Nephron progenitor cell (in vitro differentiated cells): ENCODE results near the gene LRBA.

Experiments used
- DNase-seq: peaks from one replicate; pipeline ENCODE4 v3.0.0; 2021
- H3K27ac Mint-ChIP-seq: 2 replicates; pipeline ENCODE4 v1.8.0; 2021; ENCODE audit warnings: mild to moderate bottlenecking, moderate library complexity, mixed read lengths
- H3K27me3 Mint-ChIP-seq: 2 replicates; pipeline ENCODE4 v1.8.0; 2021; ENCODE audit warnings: mild to moderate bottlenecking, low read depth, mixed read lengths; ENCODE audit not compliant: poor library complexity
- H3K36me3 Mint-ChIP-seq: 2 replicates; pipeline ENCODE4 v1.8.0; 2021; ENCODE audit warnings: low read depth, mixed read lengths
- H3K4me1 Mint-ChIP-seq: 2 replicates; pipeline ENCODE4 v1.8.0; 2021; ENCODE audit warnings: mixed read lengths
- H3K4me3 Mint-ChIP-seq: 2 replicates; pipeline ENCODE4 v1.8.0; 2021; ENCODE audit warnings: mild to moderate bottlenecking, moderate library complexity, mixed read lengths
- H3K9me3 Mint-ChIP-seq: 2 replicates; pipeline ENCODE4 v1.8.0; 2021; ENCODE audit warnings: mild to moderate bottlenecking, moderate library complexity, mixed read lengths
- CTCF ChIP-seq: fragments of 200-600 bp; sonication (generic); IDR thresholded peaks from 2 replicates; pipeline ENCODE4 v1.5.0; 2021; ENCODE audit warnings: antibody characterized with exemption

The LRBA gene

GRCh38 chr4:150329373-150329772 is 685.7 kb downstream of the LRBA start:
- Mint-ChIP-seq H3K4me1 (no peaks in the 10 kb centered on the region), H3K27ac (no peak overlapping the region), H3K36me3 (no peaks in the 10 kb centered on the region), H3K9me3 (no peaks in the 10 kb centered on the region), H3K4me3 (no peak overlapping the region), H3K27me3 (no peaks in the 10 kb centered on the region)
- TF ChIP-seq CTCF = no peak
- DNase-seq = no peak

GRCh38 chr4:150328496-150328895 is 686.6 kb downstream of the LRBA start:
- no peak overlapping the region for H3K27ac Mint-ChIP-seq

GRCh38 chr4:150327262-150327780 is 687.8 kb downstream of the LRBA start:
- TF ChIP-seq CTCF = no peak
- Mint-ChIP-seq H3K27me3 (no peaks in the 10 kb centered on the region), H3K27ac (no peak overlapping the region), H3K4me1 (no peaks in the 10 kb centered on the region), H3K4me3 (no peak overlapping the region), H3K9me3 (no peaks in the 10 kb centered on the region), H3K36me3 (no peaks in the 10 kb centered on the region)
- no peak for DNase-seq

More at GRCh38 chr4:150328496-150328895, 686.6 kb downstream of the LRBA start:
- TF ChIP-seq CTCF = no peak
- H3K9me3 Mint-ChIP-seq = no peaks in the 10 kb centered on the region
- no peaks in the 10 kb centered on the region for H3K36me3 Mint-ChIP-seq
- no peak overlapping the region for H3K4me3 Mint-ChIP-seq
- H3K27me3 Mint-ChIP-seq = no peaks in the 10 kb centered on the region
- no peak for DNase-seq
- no peaks in the 10 kb centered on the region for H3K4me1 Mint-ChIP-seq

GRCh38 chr4:150325872-150326271 is 689.2 kb downstream of the LRBA start:
- Mint-ChIP-seq H3K4me1 (no peaks in the 10 kb centered on the region), H3K27me3 (no peaks in the 10 kb centered on the region), H3K9me3 (no peaks in the 10 kb centered on the region), H3K4me3 (no peak overlapping the region), H3K36me3 (no peaks in the 10 kb centered on the region), H3K27ac (no peak overlapping the region)
- no peak for TF ChIP-seq CTCF
- DNase-seq = no peak

- no peaks in the 10 kb centered on the region for H3K36me3 Mint-ChIP-seq
- no peaks in the 10 kb centered on the region for H3K4me1 Mint-ChIP-seq
- H3K4me3 Mint-ChIP-seq = no peak overlapping the region
- H3K27ac Mint-ChIP-seq = no peak overlapping the region
- DNase-seq = no peak
- H3K9me3 Mint-ChIP-seq = no peaks in the 10 kb centered on the region
- no peak for TF ChIP-seq CTCF
- peaks cover 4% of the 10 kb centered on the region for H3K27me3 Mint-ChIP-seq
Measured at GRCh38 chr4:150323406-150324325, 691.4 kb downstream of the LRBA start.

GRCh38 chr4:150322646-150323045 is 692.4 kb downstream of the LRBA start:
- Mint-ChIP-seq H3K27me3 (peaks cover 4% of the 10 kb centered on the region), H3K4me1 (no peaks in the 10 kb centered on the region), H3K27ac (no peak overlapping the region), H3K36me3 (no peaks in the 10 kb centered on the region), H3K9me3 (no peaks in the 10 kb centered on the region), H3K4me3 (no peak overlapping the region)
- no peak for DNase-seq
- TF ChIP-seq CTCF = no peak
